Prostate gland (tissue), 2 donors: ENCODE results near the gene RNU5B-1.

Source experiments
- POLR2A ChIP-seq: fragments of 450-650 bp; IDR thresholded peaks from one replicate; pipeline ENCODE4 v1.6.1; 2016; ENCODE audit warnings: antibody characterized with exemption, mild to moderate bottlenecking
- POLR2AphosphoS5 ChIP-seq: sonication (generic); formaldehyde crosslinking; IDR thresholded peaks from one replicate; pipeline ENCODE4 v1.6.1; 2017; ENCODE audit warnings: antibody characterized with exemption
- TF ChIP-seq, protein P1 (sequence below), 4 experiments: fragments of 200-600 bp in 2 of 4; fragments of 450-650 bp in 2 of 4; sonication (generic) in 2 of 4; IDR thresholded peaks; 1 replicate in 3 of 4; 2 replicates in 1 of 4; pipeline ENCODE4 v1.5.1; 2016 to 2019; ENCODE audit warnings: antibody characterized with exemption in 4 of 4, mild to moderate bottlenecking in 2 of 4, moderate library complexity in 2 of 4

DNA sequence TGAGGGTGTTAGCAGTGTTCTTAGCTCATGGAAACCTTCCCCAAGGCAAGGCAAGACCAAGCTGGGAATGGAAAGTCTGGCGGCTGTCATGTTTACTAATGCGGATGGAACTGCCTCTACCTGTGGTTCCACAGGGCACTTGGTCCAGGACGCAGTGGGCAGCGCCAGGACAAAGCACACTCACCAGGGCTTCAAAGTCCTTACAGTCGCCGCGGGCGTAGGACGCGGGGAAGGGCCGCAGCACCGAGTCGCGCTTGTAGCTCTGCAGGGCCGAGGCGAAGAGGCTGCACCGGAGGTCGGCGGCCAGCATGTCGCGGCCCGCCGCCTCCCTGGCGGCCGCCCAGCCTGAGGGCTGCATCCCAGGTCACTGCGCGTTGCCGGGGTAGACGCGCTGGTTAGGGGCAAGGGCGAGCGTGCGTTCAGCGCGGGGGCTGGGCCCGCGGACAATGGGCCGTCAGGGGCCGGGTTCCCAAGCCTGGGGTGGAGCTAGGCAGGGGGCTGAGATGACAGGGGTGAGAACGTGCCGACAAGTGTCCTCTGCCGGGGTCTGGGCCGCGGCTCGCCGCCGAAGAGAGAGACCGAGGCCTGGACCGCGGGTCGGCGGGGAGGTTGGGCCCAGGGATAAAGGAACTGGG lies 18.3 kb upstream of the RNU5B-1 start:
- TF ChIP-seq, protein P1, sequence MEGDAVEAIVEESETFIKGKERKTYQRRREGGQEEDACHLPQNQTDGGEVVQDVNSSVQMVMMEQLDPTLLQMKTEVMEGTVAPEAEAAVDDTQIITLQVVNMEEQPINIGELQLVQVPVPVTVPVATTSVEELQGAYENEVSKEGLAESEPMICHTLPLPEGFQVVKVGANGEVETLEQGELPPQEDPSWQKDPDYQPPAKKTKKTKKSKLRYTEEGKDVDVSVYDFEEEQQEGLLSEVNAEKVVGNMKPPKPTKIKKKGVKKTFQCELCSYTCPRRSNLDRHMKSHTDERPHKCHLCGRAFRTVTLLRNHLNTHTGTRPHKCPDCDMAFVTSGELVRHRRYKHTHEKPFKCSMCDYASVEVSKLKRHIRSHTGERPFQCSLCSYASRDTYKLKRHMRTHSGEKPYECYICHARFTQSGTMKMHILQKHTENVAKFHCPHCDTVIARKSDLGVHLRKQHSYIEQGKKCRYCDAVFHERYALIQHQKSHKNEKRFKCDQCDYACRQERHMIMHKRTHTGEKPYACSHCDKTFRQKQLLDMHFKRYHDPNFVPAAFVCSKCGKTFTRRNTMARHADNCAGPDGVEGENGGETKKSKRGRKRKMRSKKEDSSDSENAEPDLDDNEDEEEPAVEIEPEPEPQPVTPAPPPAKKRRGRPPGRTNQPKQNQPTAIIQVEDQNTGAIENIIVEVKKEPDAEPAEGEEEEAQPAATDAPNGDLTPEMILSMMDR (IDR thresholded peaks at IDR 0.05) = no peak
- no peak for TF ChIP-seq POLR2AphosphoS5
- TF ChIP-seq POLR2A = no peak
